SU-DHL-6 (cell line): ENCODE results near the gene TMEM273.

Source experiments
- H2AFZ ChIP-seq: fragments of 200-600 bp; sonication (generic); 2 replicates; pipeline ENCODE4 v1.6.1; 2014; ENCODE audit warnings: low read depth, mild to moderate bottlenecking, moderate library complexity, mixed read lengths, antibody characterized with exemption, low read length; ENCODE audit not compliant: severe bottlenecking
- H3F3A ChIP-seq: fragments of 200-600 bp; shearing (Covaris generic); 2 replicates; pipeline ENCODE4 v1.6.0; 2016; ENCODE audit warnings: antibody characterized with exemption, mild to moderate bottlenecking; ENCODE audit not compliant: insufficient read depth
- H3K27ac ChIP-seq: fragments of 200-600 bp; sonication (generic); 2 replicates; pipeline ENCODE4 v1.5.1; 2016; ENCODE audit warnings: low read depth, mild to moderate bottlenecking, low read length, moderate library complexity, mixed read lengths
- H3K27me3 ChIP-seq: fragments of 200-600 bp; sonication (generic), shearing (Covaris generic); 2 replicates; pipeline ENCODE4 v1.6.0; 2014; ENCODE audit warnings: mild to moderate bottlenecking, low read length
- H3K36me3 ChIP-seq: fragments of 200-600 bp; sonication (generic); 2 replicates; pipeline ENCODE4 v1.6.1; 2014; ENCODE audit warnings: mild to moderate bottlenecking, low read length, mixed read lengths
- H3K4me2 ChIP-seq: fragments of 300-600, 200-600 bp; shearing (Covaris generic), sonication (generic); 2 replicates; pipeline ENCODE4 v1.6.0; 2014; ENCODE audit warnings: low read length, low read depth, mild to moderate bottlenecking; ENCODE audit not compliant: poor library complexity, severe bottlenecking
- H3K4me3 ChIP-seq: fragments of 200-600 bp; sonication (generic); 2 replicates; pipeline ENCODE4 v1.5.1; 2014; ENCODE audit warnings: antibody characterized with exemption, low read length, mild to moderate bottlenecking, mixed read lengths; ENCODE audit not compliant: insufficient read depth, poor library complexity, severe bottlenecking
- H3K79me2 ChIP-seq: fragments of 200-600 bp; sonication (generic); 2 replicates; pipeline ENCODE4 v1.6.1; 2014; ENCODE audit warnings: mild to moderate bottlenecking, low read length, moderate library complexity; ENCODE audit not compliant: insufficient read depth
- H3K9ac ChIP-seq: fragments of 200-600 bp; sonication (generic); 2 replicates; pipeline ENCODE4 v1.7.0; 2014; ENCODE audit warnings: mild to moderate bottlenecking, low read length
- H3K9me2 ChIP-seq: fragments of 200-600 bp; sonication (generic); replicated peaks from 2 replicates; pipeline ENCODE4 v1.6.1; 2014; ENCODE audit warnings: low read length; ENCODE audit not compliant: insufficient read depth
- H3K9me3 ChIP-seq: fragments of 200-600 bp; sonication (generic); 2 replicates; pipeline ENCODE4 v1.6.1; 2014; ENCODE audit warnings: low read length, mixed read lengths; ENCODE audit not compliant: insufficient read depth
- H4K20me1 ChIP-seq: fragments of 200-600 bp; sonication (generic); 2 replicates; pipeline ENCODE4 v1.6.1; 2014; ENCODE audit warnings: low read depth, mild to moderate bottlenecking, antibody characterized with exemption, low read length, moderate library complexity, mixed read lengths
- EZH2phosphoT487 ChIP-seq: fragments of 200-600 bp; sonication (generic), shearing (Covaris generic); conservative IDR thresholded peaks from 2 replicates; pipeline ENCODE4 v1.6.1; 2018; ENCODE audit warnings: mild to moderate bottlenecking, antibody characterized with exemption, low read length, moderate library complexity, mixed read lengths
- TF ChIP-seq, protein P1 (sequence below): fragments of 200-600 bp; sonication (generic); IDR thresholded peaks from one replicate; pipeline ENCODE4 v1.5.1; 2017; ENCODE audit warnings: antibody characterized with exemption, mild to moderate bottlenecking, low read length, moderate library complexity; ENCODE audit not compliant: insufficient read depth, poor library complexity, severe bottlenecking

TMEM273 gene

DNA sequence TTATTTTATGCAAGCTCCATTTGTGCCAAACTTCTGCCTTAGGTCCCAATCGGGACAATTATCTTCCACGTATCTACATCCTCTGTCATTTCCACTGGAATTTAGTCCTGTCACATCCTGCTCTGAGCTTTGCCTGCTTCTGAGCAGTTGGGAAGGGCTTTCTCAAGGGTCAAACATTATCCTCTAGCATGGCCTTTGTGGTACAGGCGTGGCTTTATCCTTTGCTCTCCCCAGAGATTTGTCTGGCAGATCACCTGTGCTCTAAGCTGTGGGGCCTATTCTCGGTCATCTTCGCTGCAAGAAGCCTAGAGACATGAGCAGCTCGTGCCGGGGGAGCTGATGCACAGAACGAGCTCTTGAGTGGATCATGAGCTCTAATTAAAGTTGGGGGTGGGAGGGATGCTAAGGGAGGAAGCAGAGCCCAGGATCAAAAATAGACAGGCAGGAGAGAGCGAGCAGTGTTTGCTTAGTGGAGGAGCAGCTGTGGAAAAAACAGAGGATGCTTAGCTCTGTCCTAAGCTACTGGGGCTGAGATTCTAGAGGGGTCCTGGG lies 19.8 kb upstream of the TMEM273 start:
- 0 out of 2 replicates have a peak, but pooled peaks cover 3% of the 10 kb centered on the region for H3K27me3 ChIP-seq
- H3K9me2 ChIP-seq: no peaks in the 10 kb centered on the region
- H3K9ac ChIP-seq: no peak overlapping the region
- H3F3A ChIP-seq: no peaks in the 10 kb centered on the region
- no peak overlapping the region for H3K27ac ChIP-seq
- no peak overlapping the region for H3K4me2 ChIP-seq
- H3K4me3 ChIP-seq: no peak overlapping the region
- no peaks in the 10 kb centered on the region for H3K79me2 ChIP-seq
- H3K36me3 ChIP-seq: no peaks in the 10 kb centered on the region
- H3K9me3 ChIP-seq: no peaks in the 10 kb centered on the region
- H4K20me1 ChIP-seq: no peaks in the 10 kb centered on the region
- TF ChIP-seq, protein P1, sequence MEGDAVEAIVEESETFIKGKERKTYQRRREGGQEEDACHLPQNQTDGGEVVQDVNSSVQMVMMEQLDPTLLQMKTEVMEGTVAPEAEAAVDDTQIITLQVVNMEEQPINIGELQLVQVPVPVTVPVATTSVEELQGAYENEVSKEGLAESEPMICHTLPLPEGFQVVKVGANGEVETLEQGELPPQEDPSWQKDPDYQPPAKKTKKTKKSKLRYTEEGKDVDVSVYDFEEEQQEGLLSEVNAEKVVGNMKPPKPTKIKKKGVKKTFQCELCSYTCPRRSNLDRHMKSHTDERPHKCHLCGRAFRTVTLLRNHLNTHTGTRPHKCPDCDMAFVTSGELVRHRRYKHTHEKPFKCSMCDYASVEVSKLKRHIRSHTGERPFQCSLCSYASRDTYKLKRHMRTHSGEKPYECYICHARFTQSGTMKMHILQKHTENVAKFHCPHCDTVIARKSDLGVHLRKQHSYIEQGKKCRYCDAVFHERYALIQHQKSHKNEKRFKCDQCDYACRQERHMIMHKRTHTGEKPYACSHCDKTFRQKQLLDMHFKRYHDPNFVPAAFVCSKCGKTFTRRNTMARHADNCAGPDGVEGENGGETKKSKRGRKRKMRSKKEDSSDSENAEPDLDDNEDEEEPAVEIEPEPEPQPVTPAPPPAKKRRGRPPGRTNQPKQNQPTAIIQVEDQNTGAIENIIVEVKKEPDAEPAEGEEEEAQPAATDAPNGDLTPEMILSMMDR: no peak
- TF ChIP-seq EZH2phosphoT487: no peak
- H2AFZ ChIP-seq: no peak overlapping the region

GRCh38 chr10:49207113-49207512 lies 18.9 kb upstream of the TMEM273 start:
- Histone ChIP-seq H3F3A (no peaks in the 10 kb centered on the region), H3K27me3 (0 out of 2 replicates have a peak, but pooled peaks cover 3% of the 10 kb centered on the region), H3K9me3 (no peaks in the 10 kb centered on the region), H3K9me2 (no peaks in the 10 kb centered on the region), H3K9ac (no peak overlapping the region), H3K27ac (no peak overlapping the region), H3K79me2 (no peaks in the 10 kb centered on the region), H3K4me3 (no peak overlapping the region), H3K4me2 (no peak overlapping the region), H3K36me3 (no peaks in the 10 kb centered on the region), H4K20me1 (no peaks in the 10 kb centered on the region), H2AFZ (no peak overlapping the region)
- TF ChIP-seq, protein P1: no peak
- TF ChIP-seq EZH2phosphoT487: no peak

GRCh38 chr10:49205206-49205605 lies 17.0 kb upstream of the TMEM273 start:
- Histone ChIP-seq H3K9me2 (no peaks in the 10 kb centered on the region), H3K27ac (no peak overlapping the region), H3K9ac (no peak overlapping the region), H3K79me2 (no peaks in the 10 kb centered on the region), H3K36me3 (no peaks in the 10 kb centered on the region), H2AFZ (no peak overlapping the region), H3K27me3 (0 out of 2 replicates have a peak, but pooled peaks cover 3% of the 10 kb centered on the region), H4K20me1 (no peaks in the 10 kb centered on the region), H3K4me3 (no peak overlapping the region), H3F3A (no peaks in the 10 kb centered on the region), H3K9me3 (no peaks in the 10 kb centered on the region), H3K4me2 (no peak overlapping the region)
- no peak for TF ChIP-seq EZH2phosphoT487
- TF ChIP-seq, protein P1: no peak
